Body of pancreas (tissue), 4 donors: ENCODE results near the gene EIF5A2.

ENCODE experiments used
- CTCF ChIP-seq, 7 experiments: fragments of 450-650 bp in 4 of 7; fragments of 200-600 bp in 3 of 7; sonication (generic) in 3 of 7; IDR thresholded peaks; one replicate each; pipeline ENCODE4 v1.5.1; 2016 to 2019; ENCODE audit warnings: antibody characterized with exemption in 7 of 7
- POLR2A ChIP-seq, 3 donors: fragments of 450-650 bp; IDR thresholded peaks; one replicate each; pipeline ENCODE4 v1.6.1; 2016; ENCODE audit warnings: antibody characterized with exemption in 3 of 3, mild to moderate bottlenecking in 2 of 3

GRCh38 chr3:170876537-170876936 is 31.9 kb downstream of the EIF5A2 start:
- TF ChIP-seq CTCF (IDR thresholded peaks at IDR 0.05): no peak
- no peak for TF ChIP-seq POLR2A (IDR thresholded peaks at IDR 0.05)
